ENCODE measurements around the gene DAB2IP.

DNA sequence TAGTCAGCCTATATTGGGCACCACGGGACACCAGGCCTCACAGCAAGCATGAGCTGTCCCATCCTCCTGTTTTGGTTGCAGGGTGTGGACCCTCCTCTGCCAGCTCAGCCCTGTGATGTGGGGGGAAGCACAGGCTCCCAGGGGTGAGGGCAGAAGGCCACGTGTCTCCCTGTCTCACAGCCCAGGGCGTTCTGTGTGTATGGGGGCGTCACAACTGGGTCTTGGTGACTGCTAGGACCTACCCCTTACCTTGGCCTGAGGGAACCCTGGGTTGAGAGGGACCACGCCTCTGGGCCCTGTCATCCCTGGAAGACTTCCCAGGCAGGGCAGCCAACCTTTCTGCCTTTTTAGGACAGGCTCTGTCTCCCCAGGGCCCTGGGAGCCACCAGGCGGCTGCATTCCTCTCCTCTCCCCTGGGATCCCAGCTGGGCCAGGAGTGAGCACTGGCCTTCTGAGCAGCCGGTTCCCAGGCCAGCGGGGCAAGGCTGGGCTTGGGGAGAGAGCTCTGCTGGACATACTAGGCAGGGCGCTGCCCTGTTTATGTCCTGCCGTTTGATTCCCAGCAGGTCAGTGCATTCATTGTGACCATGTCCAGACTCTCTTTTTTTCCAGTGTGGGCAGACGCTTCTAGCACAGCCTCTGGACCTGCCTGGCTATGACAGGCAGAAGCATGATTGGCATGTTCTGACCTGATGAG is 97.4 kb downstream of the DAB2IP start:
- TF ChIP-seq, protein P1, sequence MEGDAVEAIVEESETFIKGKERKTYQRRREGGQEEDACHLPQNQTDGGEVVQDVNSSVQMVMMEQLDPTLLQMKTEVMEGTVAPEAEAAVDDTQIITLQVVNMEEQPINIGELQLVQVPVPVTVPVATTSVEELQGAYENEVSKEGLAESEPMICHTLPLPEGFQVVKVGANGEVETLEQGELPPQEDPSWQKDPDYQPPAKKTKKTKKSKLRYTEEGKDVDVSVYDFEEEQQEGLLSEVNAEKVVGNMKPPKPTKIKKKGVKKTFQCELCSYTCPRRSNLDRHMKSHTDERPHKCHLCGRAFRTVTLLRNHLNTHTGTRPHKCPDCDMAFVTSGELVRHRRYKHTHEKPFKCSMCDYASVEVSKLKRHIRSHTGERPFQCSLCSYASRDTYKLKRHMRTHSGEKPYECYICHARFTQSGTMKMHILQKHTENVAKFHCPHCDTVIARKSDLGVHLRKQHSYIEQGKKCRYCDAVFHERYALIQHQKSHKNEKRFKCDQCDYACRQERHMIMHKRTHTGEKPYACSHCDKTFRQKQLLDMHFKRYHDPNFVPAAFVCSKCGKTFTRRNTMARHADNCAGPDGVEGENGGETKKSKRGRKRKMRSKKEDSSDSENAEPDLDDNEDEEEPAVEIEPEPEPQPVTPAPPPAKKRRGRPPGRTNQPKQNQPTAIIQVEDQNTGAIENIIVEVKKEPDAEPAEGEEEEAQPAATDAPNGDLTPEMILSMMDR (IDR thresholded peaks at IDR 0.05) = no peak
- TF ChIP-seq ZFX (IDR thresholded peaks at IDR 0.05; ENCODE audit: borderline replicate concordance) = no peak
